GM18507 (cell line): ENCODE measurements around the gene NMT2.

Experiments
- DNase-seq: peaks from one replicate; pipeline ENCODE4 v3.0.0; 2011; ENCODE audit warnings: low read depth; ENCODE audit not compliant: insufficient read length; ENCODE audit errors: extremely low spot score
- FAIRE-seq: peaks from 2 replicates; lab custom pipeline; 2011; peaks lifted over from hg19 to GRCh38; lab: Jason Lieb, UNC

NMT2 gene

GRCh38 chr10:15147594-15148392, 20.7 kb downstream of the NMT2 start:
- no peak for FAIRE-seq
- DNase-seq = no peak

- FAIRE-seq (no peak), DNase-seq (no peak)
Measured at GRCh38 chr10:15146366-15146765, 22.1 kb downstream of the NMT2 start.

- DNase-seq (no peak), FAIRE-seq (no peak)
Measured at GRCh38 chr10:15144788-15145187, 23.7 kb downstream of the NMT2 start.

- DNase-seq (peak; percentile 35), FAIRE-seq (peak; percentile 82)
Measured at GRCh38 chr10:15141136-15142054, 27.1 kb downstream of the NMT2 start.

GRCh38 chr10:15140698-15141097, 27.8 kb downstream of the NMT2 start:
- no peak for FAIRE-seq
- DNase-seq = no peak

- FAIRE-seq (no peak), DNase-seq (no peak)
Measured at GRCh38 chr10:15137636-15138035, 30.9 kb downstream of the NMT2 start.

GRCh38 chr10:15137036-15137359, 31.5 kb downstream of the NMT2 start:
- DNase-seq = no peak
- no peak for FAIRE-seq

- no peak for DNase-seq
- FAIRE-seq = no peak
Measured at GRCh38 chr10:15136129-15137035, 32.1 kb downstream of the NMT2 start.

- DNase-seq = no peak
- no peak for FAIRE-seq
Measured at GRCh38 chr10:15131330-15131729, 37.2 kb downstream of the NMT2 start.

- no peak for DNase-seq
Measured at GRCh38 chr10:15124908-15125307, 43.6 kb downstream of the NMT2 start.

GRCh38 chr10:15124190-15124589, 44.3 kb downstream of the NMT2 start:
- FAIRE-seq (no peak), DNase-seq (no peak)

More at GRCh38 chr10:15124908-15125307, 43.6 kb downstream of the NMT2 start:
- FAIRE-seq = no peak

GRCh38 chr10:15123749-15124184, 44.7 kb downstream of the NMT2 start:
- FAIRE-seq (peak; percentile 51), DNase-seq (no peak)

GRCh38 chr10:15122477-15123030, 45.9 kb downstream of the NMT2 start:
- FAIRE-seq (peak; percentile 59), DNase-seq (peak; percentile 28)

- DNase-seq (no peak), FAIRE-seq (no peak)
Measured at GRCh38 chr10:15121707-15122106, 46.8 kb downstream of the NMT2 start.

GRCh38 chr10:15120523-15120922, 48.0 kb downstream of the NMT2 start:
- FAIRE-seq = no peak
- no peak for DNase-seq

GRCh38 chr10:15118615-15119014, 49.9 kb downstream of the NMT2 start:
- DNase-seq (no peak), FAIRE-seq (no peak)

GRCh38 chr10:15116225-15116624, 52.3 kb downstream of the NMT2 start:
- FAIRE-seq = no peak

GRCh38 chr10:15113766-15114165, 54.7 kb downstream of the NMT2 start:
- DNase-seq (no peak), FAIRE-seq (no peak)

More at GRCh38 chr10:15116225-15116624, 52.3 kb downstream of the NMT2 start:
- no peak for DNase-seq

- DNase-seq (no peak), FAIRE-seq (no peak)
Measured at GRCh38 chr10:15112657-15113056, 55.8 kb downstream of the NMT2 start.
